GM12892 (cell line): Measurements from ENCODE around the gene RRAS.

ENCODE experiments used
- POLR2A ChIP-seq: IDR thresholded peaks from 2 replicates; pipeline ENCODE4 v1.6.1; 2011; ENCODE audit warnings: low read depth, low read length, control low read depth
- POLR2AphosphoS5 ChIP-seq: IDR thresholded peaks from 2 replicates; pipeline ENCODE4 v1.6.1; 2011; ENCODE audit warnings: low read depth, low read length, control low read depth
- TAF1 ChIP-seq: IDR thresholded peaks from 2 replicates; pipeline ENCODE4 v1.6.1; 2011; ENCODE audit warnings: low read depth, mild to moderate bottlenecking, control low read depth, low read length, borderline replicate concordance

GRCh38 chr19:49596954-49597702 is 42.8 kb downstream of the RRAS start:
- TF ChIP-seq POLR2AphosphoS5 = no peak
- TF ChIP-seq POLR2A = no peak
- no peak for TF ChIP-seq TAF1
